Neural cell (in vitro differentiated cells): ENCODE results near the gene LRSAM1. TPM values are rescaled to one million over a fixed set of nuclear protein-coding genes. Genes with fewer than 3 reads are reported as not detected.

Experiments
- H2AFZ ChIP-seq: fragments of 200-600, 300-800 bp; sonication (generic), shearing (Covaris generic); 2 replicates; pipeline ENCODE4 v1.6.0; 2014; ENCODE audit warnings: low read depth, mild to moderate bottlenecking, antibody characterized with exemption, low read length, moderate library complexity
- H3F3A ChIP-seq: fragments of 200-600 bp; shearing (Covaris generic); 2 replicates; pipeline ENCODE4 v1.6.1; 2016; ENCODE audit warnings: mild to moderate bottlenecking, moderate library complexity, mixed read lengths, antibody characterized with exemption, low read length; ENCODE audit not compliant: insufficient read depth, poor library complexity, severe bottlenecking
- H3K27ac ChIP-seq: fragments of 200-600, 300-800 bp; sonication (generic), shearing (Covaris generic); 2 replicates; pipeline ENCODE4 v1.5.1; 2014; ENCODE audit warnings: mild to moderate bottlenecking, low read length, moderate library complexity
- H3K27me3 ChIP-seq: fragments of 300-800, 200-600 bp; sonication (generic), shearing (Covaris generic); 2 replicates; pipeline ENCODE4 v1.6.0; 2014; ENCODE audit warnings: mild to moderate bottlenecking, low read depth, low read length, moderate library complexity; ENCODE audit not compliant: insufficient read depth
- H3K36me3 ChIP-seq: fragments of 300-800, 200-600 bp; sonication (generic), shearing (Covaris generic); 2 replicates; pipeline ENCODE4 v1.5.1; 2014; ENCODE audit warnings: mild to moderate bottlenecking, antibody characterized with exemption, low read length, moderate library complexity; ENCODE audit not compliant: insufficient read depth
- H3K4me2 ChIP-seq: fragments of 300-800, 200-600 bp; sonication (generic), shearing (Covaris generic); 2 replicates; pipeline ENCODE4 v1.6.0; 2014; ENCODE audit warnings: mild to moderate bottlenecking, low read length
- H3K4me3 ChIP-seq: fragments of 300-800, 200-600 bp; sonication (generic), shearing (Covaris generic); 2 replicates; pipeline ENCODE4 v1.5.1; 2014; ENCODE audit warnings: mild to moderate bottlenecking, low read length, moderate library complexity
- H3K79me2 ChIP-seq: fragments of 200-600 bp; shearing (Covaris generic); replicated peaks from 2 replicates; pipeline ENCODE4 v1.6.0; 2014; ENCODE audit warnings: mild to moderate bottlenecking, low read length, moderate library complexity; ENCODE audit not compliant: insufficient read depth
- H3K9ac ChIP-seq: fragments of 300-800, 200-600 bp; sonication (generic), shearing (Covaris generic); 2 replicates; pipeline ENCODE4 v1.6.1; 2016; ENCODE audit warnings: mild to moderate bottlenecking, low read length, mixed read lengths
- H3K9me2 ChIP-seq: fragments of 200-600 bp; shearing (Covaris generic); 2 replicates; pipeline ENCODE4 v1.6.1; 2016; ENCODE audit warnings: mild to moderate bottlenecking, low read length, mixed read lengths; ENCODE audit not compliant: insufficient read depth
- H3K9me3 ChIP-seq: fragments of 200-600, 300-800 bp; sonication (generic), shearing (Covaris generic); 2 replicates; pipeline ENCODE4 v1.6.1; 2016; ENCODE audit warnings: mild to moderate bottlenecking, mixed run types, low read length, moderate library complexity, mixed read lengths
- H4K20me1 ChIP-seq: fragments of 200-600 bp; shearing (Covaris generic); 2 replicates; pipeline ENCODE4 v1.6.1; 2016; ENCODE audit warnings: mild to moderate bottlenecking, mixed run types; ENCODE audit not compliant: insufficient read depth
- CTCF ChIP-seq: fragments of 450-650 bp; IDR thresholded peaks from 2 replicates; pipeline ENCODE4 v1.5.1; 2014; ENCODE audit warnings: antibody characterized with exemption, mild to moderate bottlenecking, moderate library complexity; ENCODE audit not compliant: poor library complexity, severe bottlenecking
- EP300 ChIP-seq: fragments of 450-650 bp; conservative IDR thresholded peaks from 2 replicates; pipeline ENCODE4 v1.6.1; 2014; ENCODE audit warnings: antibody characterized with exemption, mild to moderate bottlenecking, moderate library complexity; ENCODE audit not compliant: poor library complexity, severe bottlenecking
- EZH2 ChIP-seq: fragments of 200-600, 300-800 bp; shearing (Covaris generic), sonication (generic); IDR thresholded peaks from 2 replicates; pipeline ENCODE4 v1.6.1; 2014; ENCODE audit warnings: antibody characterized with exemption, low read length, borderline replicate concordance, mild to moderate bottlenecking; ENCODE audit not compliant: insufficient read depth, poor library complexity, severe bottlenecking
- MXI1 ChIP-seq: fragments of 450-650 bp; conservative IDR thresholded peaks from 2 replicates; pipeline ENCODE4 v1.6.1; 2014; ENCODE audit warnings: antibody characterized with exemption, mild to moderate bottlenecking; ENCODE audit not compliant: poor library complexity, severe bottlenecking
- POLR2AphosphoS5 ChIP-seq: IDR thresholded peaks from 2 replicates; pipeline ENCODE4 v1.6.1; 2012
- RAD21 ChIP-seq: fragments of 450-650 bp; conservative IDR thresholded peaks from 2 replicates; pipeline ENCODE4 v1.6.1; 2014; ENCODE audit warnings: antibody characterized with exemption, mild to moderate bottlenecking, moderate library complexity
- SMC3 ChIP-seq: fragments of 450-650 bp; conservative IDR thresholded peaks from 2 replicates; pipeline ENCODE4 v1.6.1; 2014; ENCODE audit warnings: antibody characterized with exemption, mild to moderate bottlenecking, moderate library complexity; ENCODE audit not compliant: poor library complexity
- TAF1 ChIP-seq: IDR thresholded peaks from 2 replicates; pipeline ENCODE4 v1.6.1; 2012; ENCODE audit warnings: low read depth
- polyA plus RNA-seq: library from polyadenylated mRNA; depleted of rRNA; stranded (reverse); fragments of >200 nt; gene quantifications from 2 replicates; pipeline ENCODE4 v1.2.3, GENCODE V29; 2014
- TF ChIP-seq, protein P1 (sequence below): IDR thresholded peaks from 2 replicates; pipeline ENCODE4 v1.6.1; 2012; ENCODE audit warnings: borderline replicate concordance

Gene LRSAM1
- polyA plus RNA-seq, 1 donor from 2014 or later: 21.6 TPM

DNA sequence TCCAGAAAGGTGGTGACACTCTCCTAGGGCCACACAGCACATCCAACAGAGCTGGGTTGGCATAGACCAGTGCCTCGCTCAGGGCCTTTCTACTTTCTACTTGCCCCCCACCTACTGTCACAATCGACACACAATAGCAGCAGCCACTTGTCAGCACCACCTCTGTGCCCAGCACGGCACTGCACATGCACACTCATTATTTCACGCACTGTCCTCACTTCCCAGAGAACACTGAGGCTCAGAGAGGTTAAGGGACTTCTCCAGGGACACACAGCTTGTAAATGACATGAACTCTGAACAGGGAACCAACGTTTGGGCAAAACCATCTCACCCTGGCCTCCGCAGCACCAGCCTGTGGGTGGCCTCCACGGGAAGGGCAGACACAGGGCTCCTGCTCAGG, 89.9 kb downstream of the LRSAM1 start:
- H3K36me3 ChIP-seq: no peaks in the 10 kb centered on the region
- H4K20me1 ChIP-seq: no peaks in the 10 kb centered on the region
- no peaks in the 10 kb centered on the region for H3K9me2 ChIP-seq
- no peak overlapping the region for H3K9ac ChIP-seq
- TF ChIP-seq SMC3 (no peak), EZH2 (no peak), EP300 (no peak), RAD21 (no peak), TAF1 (no peak), MXI1 (no peak), POLR2AphosphoS5 (no peak), CTCF (no peak)
- TF ChIP-seq, protein P1, sequence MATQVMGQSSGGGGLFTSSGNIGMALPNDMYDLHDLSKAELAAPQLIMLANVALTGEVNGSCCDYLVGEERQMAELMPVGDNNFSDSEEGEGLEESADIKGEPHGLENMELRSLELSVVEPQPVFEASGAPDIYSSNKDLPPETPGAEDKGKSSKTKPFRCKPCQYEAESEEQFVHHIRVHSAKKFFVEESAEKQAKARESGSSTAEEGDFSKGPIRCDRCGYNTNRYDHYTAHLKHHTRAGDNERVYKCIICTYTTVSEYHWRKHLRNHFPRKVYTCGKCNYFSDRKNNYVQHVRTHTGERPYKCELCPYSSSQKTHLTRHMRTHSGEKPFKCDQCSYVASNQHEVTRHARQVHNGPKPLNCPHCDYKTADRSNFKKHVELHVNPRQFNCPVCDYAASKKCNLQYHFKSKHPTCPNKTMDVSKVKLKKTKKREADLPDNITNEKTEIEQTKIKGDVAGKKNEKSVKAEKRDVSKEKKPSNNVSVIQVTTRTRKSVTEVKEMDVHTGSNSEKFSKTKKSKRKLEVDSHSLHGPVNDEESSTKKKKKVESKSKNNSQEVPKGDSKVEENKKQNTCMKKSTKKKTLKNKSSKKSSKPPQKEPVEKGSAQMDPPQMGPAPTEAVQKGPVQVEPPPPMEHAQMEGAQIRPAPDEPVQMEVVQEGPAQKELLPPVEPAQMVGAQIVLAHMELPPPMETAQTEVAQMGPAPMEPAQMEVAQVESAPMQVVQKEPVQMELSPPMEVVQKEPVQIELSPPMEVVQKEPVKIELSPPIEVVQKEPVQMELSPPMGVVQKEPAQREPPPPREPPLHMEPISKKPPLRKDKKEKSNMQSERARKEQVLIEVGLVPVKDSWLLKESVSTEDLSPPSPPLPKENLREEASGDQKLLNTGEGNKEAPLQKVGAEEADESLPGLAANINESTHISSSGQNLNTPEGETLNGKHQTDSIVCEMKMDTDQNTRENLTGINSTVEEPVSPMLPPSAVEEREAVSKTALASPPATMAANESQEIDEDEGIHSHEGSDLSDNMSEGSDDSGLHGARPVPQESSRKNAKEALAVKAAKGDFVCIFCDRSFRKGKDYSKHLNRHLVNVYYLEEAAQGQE: no peak
- no peak overlapping the region for H3K27ac ChIP-seq
- H3K4me3 ChIP-seq: no peak overlapping the region
- no peaks in the 10 kb centered on the region for H3F3A ChIP-seq
- no peaks in the 10 kb centered on the region for H3K79me2 ChIP-seq
- H2AFZ ChIP-seq: no peak overlapping the region
- no peaks in the 10 kb centered on the region for H3K27me3 ChIP-seq
- H3K4me2 ChIP-seq: no peak overlapping the region
- no peaks in the 10 kb centered on the region for H3K9me3 ChIP-seq

DNA sequence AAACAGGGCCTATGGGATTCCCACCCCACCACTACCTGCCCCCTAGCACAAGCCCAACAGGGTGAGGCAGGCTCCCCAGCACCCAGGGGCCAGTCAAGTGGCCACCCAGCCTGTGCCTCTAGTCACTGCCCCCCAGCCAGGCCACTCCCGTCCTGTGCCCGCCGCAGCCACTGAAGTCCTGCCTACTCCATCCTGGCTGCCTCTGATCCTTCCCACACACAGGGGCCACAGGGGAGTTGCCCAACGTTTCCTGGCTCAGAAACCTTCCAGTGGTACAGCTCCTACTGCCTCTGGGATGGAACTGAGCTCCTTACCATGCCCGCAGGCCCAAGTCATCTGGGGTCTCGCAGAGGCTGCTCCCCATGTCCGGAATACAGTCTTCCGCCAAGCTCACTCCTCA, 90.6 kb downstream of the LRSAM1 start:
- no peaks in the 10 kb centered on the region for H3F3A ChIP-seq
- no peak overlapping the region for H3K4me2 ChIP-seq
- no peaks in the 10 kb centered on the region for H3K36me3 ChIP-seq
- no peak overlapping the region for H3K9ac ChIP-seq
- H3K79me2 ChIP-seq: no peaks in the 10 kb centered on the region
- H3K27ac ChIP-seq: no peak overlapping the region
- no peaks in the 10 kb centered on the region for H4K20me1 ChIP-seq
- no peak for TF ChIP-seq MXI1
- TF ChIP-seq, protein P1: no peak
- TF ChIP-seq EP300: no peak
- no peak for TF ChIP-seq SMC3
- TF ChIP-seq EZH2: no peak
- no peak for TF ChIP-seq POLR2AphosphoS5
- no peak for TF ChIP-seq TAF1
- no peak for TF ChIP-seq CTCF
- TF ChIP-seq RAD21: no peak
- H3K4me3 ChIP-seq: no peak overlapping the region
- H2AFZ ChIP-seq: no peak overlapping the region
- no peaks in the 10 kb centered on the region for H3K27me3 ChIP-seq
- no peaks in the 10 kb centered on the region for H3K9me3 ChIP-seq
- no peaks in the 10 kb centered on the region for H3K9me2 ChIP-seq
